ENCODE measurements around the gene DHX32. TPM values are rescaled to one million over a fixed set of nuclear protein-coding genes. Genes with fewer than 3 reads are reported as not detected.

The DHX32 gene
- total RNA-seq, 4 donors from 2014 or later: 21.7 to 52.7 (median 37.6) TPM

DNA sequence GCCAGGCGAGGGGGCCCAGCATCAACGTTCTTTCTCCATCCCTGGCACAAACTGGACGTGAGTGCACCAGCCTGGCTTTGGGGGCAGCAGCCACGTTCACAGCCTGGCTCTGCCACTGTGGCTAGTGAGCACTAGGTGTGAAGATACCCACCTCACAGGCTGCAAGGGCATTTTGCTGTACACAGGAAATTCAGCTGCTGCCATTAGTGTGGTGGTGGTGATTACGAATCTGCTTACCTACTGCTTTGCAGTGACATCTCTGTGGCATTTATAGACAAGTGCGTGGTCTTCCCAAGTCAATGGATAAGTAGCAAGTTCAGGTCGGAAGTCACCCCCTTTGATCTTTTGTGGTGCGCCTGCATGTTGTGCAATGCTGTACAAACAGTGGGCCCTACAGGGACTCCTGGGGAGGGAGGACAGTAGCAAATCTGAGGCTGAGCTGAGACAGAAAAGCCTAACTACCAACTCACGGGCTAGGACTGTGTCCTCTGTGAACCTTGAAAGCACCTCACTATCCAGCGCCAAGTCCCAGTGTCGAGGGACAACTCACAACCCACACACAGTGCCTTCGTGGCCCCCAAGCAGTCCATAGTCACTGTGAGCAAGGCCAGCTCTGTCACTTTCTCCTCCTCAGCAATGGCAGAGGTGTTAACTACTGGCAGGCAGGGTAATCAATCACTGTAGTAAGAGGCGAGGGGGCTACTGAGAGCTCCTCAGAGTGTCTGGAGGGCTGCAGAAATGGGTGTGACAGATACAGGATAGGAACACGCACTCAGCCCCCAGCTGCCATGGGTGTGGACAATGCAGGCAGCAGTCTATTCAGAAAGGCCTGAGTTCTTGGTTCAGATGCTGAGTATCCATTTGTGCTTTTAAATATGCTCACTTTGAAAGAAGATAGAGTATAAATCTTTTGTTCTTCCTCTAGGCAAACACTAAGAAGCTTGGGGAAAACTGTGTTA is 88.5 kb downstream of the DHX32 start:
- Histone ChIP-seq H3K27me3 (no peaks in the 10 kb centered on the region), H3K4me3 (no peak overlapping the region), H3K4me1 (no peaks in the 10 kb centered on the region), H3K9me3 (no peaks in the 10 kb centered on the region), H3K36me3 (peaks cover 0 to 36% (median 8%) of the 10 kb centered on the region in 4 donors), H3K27ac (no peak overlapping the region)
- WGBS, 2 donors (ENCODE audit: low coverage in 1 of 2): 93 to 100% methylated on average over 3 to 14 of the region's 14 CpGs
- in situ Hi-C loops (cut with MboI; ENCODE audit: low pct_ligation_motif_present in 1 of 4, low pct_unique_long_range_greater_than_20kb in 1 of 4, low sequenced_read_pairs in 3 of 4): no loop called here
- TF ChIP-seq, protein P1, sequence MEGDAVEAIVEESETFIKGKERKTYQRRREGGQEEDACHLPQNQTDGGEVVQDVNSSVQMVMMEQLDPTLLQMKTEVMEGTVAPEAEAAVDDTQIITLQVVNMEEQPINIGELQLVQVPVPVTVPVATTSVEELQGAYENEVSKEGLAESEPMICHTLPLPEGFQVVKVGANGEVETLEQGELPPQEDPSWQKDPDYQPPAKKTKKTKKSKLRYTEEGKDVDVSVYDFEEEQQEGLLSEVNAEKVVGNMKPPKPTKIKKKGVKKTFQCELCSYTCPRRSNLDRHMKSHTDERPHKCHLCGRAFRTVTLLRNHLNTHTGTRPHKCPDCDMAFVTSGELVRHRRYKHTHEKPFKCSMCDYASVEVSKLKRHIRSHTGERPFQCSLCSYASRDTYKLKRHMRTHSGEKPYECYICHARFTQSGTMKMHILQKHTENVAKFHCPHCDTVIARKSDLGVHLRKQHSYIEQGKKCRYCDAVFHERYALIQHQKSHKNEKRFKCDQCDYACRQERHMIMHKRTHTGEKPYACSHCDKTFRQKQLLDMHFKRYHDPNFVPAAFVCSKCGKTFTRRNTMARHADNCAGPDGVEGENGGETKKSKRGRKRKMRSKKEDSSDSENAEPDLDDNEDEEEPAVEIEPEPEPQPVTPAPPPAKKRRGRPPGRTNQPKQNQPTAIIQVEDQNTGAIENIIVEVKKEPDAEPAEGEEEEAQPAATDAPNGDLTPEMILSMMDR (IDR thresholded peaks at IDR 0.05): no peak
- no peak for TF ChIP-seq EP300 (IDR thresholded peaks at IDR 0.05; ENCODE audit: low read depth)
- TF ChIP-seq POLR2A (IDR thresholded peaks at IDR 0.05): no peak
- TF ChIP-seq POLR2AphosphoS5 (IDR thresholded peaks at IDR 0.05): no peak
- DNase-seq: no peak
- intact Hi-C loops (cut with DNase I; ENCODE audit: low total_unique reads): no loop called here

DNA sequence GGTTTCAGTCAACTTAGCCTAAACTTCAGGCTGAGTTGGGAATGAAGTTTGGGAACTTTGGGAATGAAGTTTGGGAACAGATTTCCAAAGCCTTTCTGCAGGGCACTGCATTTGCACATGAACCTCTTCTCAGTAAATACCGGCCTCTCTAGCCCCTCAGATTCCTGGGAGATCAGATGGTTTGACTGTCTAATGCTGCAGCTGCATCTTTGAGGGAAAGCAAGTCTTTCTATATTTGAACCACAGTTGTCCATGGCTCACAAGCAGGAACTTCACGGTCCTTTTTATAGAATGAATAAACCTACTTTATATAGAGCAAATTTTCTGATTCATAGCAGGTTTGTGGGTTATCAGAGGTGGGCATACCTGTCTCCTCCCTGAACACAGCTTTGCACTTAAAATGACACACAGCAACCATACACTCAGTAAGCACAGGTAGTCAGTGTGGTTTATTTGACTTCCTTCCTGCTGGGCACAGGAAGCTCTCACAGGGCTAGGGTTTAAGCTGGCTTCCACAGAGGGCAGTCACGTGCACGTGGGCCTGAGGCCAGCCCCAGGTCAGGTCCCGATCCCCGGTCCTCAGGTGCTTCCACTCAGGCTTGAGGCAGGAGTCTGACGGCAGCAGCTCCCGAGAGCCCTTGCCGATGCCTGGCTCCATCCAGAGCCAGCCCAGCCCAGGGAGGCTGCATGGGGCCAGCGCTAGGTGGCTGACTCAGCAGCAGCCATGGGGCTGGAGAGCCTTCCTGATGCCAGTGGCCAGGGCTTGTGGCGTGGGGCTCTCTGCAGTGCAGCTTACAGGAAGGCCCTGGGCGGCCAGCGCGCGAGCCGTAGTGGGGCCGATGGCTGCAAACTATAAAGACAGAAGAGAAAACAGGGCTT is 92.7 kb downstream of the DHX32 start:
- no peak for DNase-seq
- H3K27ac ChIP-seq: no peak overlapping the region
- no peak overlapping the region for H3K4me3 ChIP-seq
- no peaks in the 10 kb centered on the region for H3K27me3 ChIP-seq
- intact Hi-C loops (cut with DNase I; ENCODE audit: low total_unique reads): no loop called here
- H3K9me3 ChIP-seq: no peaks in the 10 kb centered on the region
- no peaks in the 10 kb centered on the region for H3K4me1 ChIP-seq
- TF ChIP-seq POLR2AphosphoS5 (IDR thresholded peaks at IDR 0.05): no peak
- peaks cover 0 to 11% (median 1%) of the 10 kb centered on the region in 4 donors for H3K36me3 ChIP-seq
- 76% methylated on average over 13 of the region's 17 CpGs; no CpG with 5 or more reads in 1 of the 2 donors for WGBS, 2 donors (ENCODE audit: low coverage in 1 of 2)
- in situ Hi-C loops (cut with MboI; ENCODE audit: low pct_ligation_motif_present in 1 of 4, low pct_unique_long_range_greater_than_20kb in 1 of 4, low sequenced_read_pairs in 3 of 4): no loop called here

Small RNA genes within 50 kb of the gene (small RNA-seq; reads per million reads assigned to genes)
- gene MIR4484: 0 to 0.14 (median 0.06) reads per million in 4 donors
- 0 reads per million in 4 donors for gene RF00017
- gene RNU2-42P: 0 reads per million in 4 donors

Other genes with a start within 250 kb of the DHX32 start
- gene TEX36, start 198.1 kb downstream of the DHX32 start, total RNA-seq: not detected
- gene EDRF1, start 161.6 kb downstream of the DHX32 start, total RNA-seq: 10 to 100 TPM; 20.2 to 35.1 (median 26.3) TPM
- gene MMP21, start 105.5 kb downstream of the DHX32 start, total RNA-seq: under 1 TPM in 2 of 4 donors, not detected in 2; 0.16 to 1.00 TPM
- gene UROS, start 58.0 kb downstream of the DHX32 start, total RNA-seq: 10 to 100 TPM; 24.6 to 39.3 (median 32.4) TPM
- 10 to 100 TPM in 2 of 4 donors, 1 to 10 TPM in 2; 4.1 to 34.8 (median 15.0) TPM for gene BCCIP, start 57.7 kb downstream of the DHX32 start, total RNA-seq
- gene FANK1, start 15.3 kb upstream of the DHX32 start, total RNA-seq: 1 to 10 TPM; 3.4 to 7.5 (median 5.7) TPM

All from transverse colon (tissue), 4 donors.